Liver (tissue), 3 donors: ENCODE results near the gene ATAD3C.

Source experiments
- EGR1 ChIP-seq, 2 donors: IDR thresholded peaks; 2 replicates each; pipeline ENCODE4 v1.6.1; 2016 to 2018; ENCODE audit warnings: antibody characterized with exemption in 2 of 2, low read depth in 2 of 2
- FOXA1 ChIP-seq: IDR thresholded peaks from 2 replicates; pipeline ENCODE4 v1.6.1; 2016; ENCODE audit warnings: antibody characterized with exemption
- GABPA ChIP-seq, 2 donors: IDR thresholded peaks in 1 of 2; conservative IDR thresholded peaks in 1 of 2; 2 replicates each; pipeline ENCODE4 v1.6.1; 2016; ENCODE audit warnings: antibody characterized with exemption in 2 of 2, mild to moderate bottlenecking in 1 of 2, moderate library complexity in 1 of 2
- JUND ChIP-seq, 2 donors: IDR thresholded peaks; 2 replicates each; pipeline ENCODE4 v1.6.1; 2016; ENCODE audit warnings: antibody characterized with exemption in 2 of 2
- MAX ChIP-seq: IDR thresholded peaks from 2 replicates; pipeline ENCODE4 v1.6.1; 2016; ENCODE audit warnings: antibody characterized with exemption
- NR2F2 ChIP-seq: IDR thresholded peaks from 2 replicates; pipeline ENCODE4 v1.6.1; 2016; ENCODE audit warnings: antibody characterized with exemption
- RAD21 ChIP-seq, 2 donors: IDR thresholded peaks; 2 replicates each; pipeline ENCODE4 v1.6.1; 2016; ENCODE audit warnings: antibody characterized with exemption in 2 of 2, mild to moderate bottlenecking in 2 of 2
- SP1 ChIP-seq: IDR thresholded peaks from 2 replicates; pipeline ENCODE4 v1.6.1; 2018; ENCODE audit warnings: antibody characterized with exemption, mild to moderate bottlenecking
- TAF1 ChIP-seq: conservative IDR thresholded peaks from 2 replicates; pipeline ENCODE4 v1.6.1; 2016; ENCODE audit warnings: antibody characterized with exemption, mild to moderate bottlenecking
- ZBTB33 ChIP-seq: IDR thresholded peaks from 2 replicates; pipeline ENCODE4 v1.6.1; 2016; ENCODE audit warnings: antibody characterized with exemption
- TF ChIP-seq, protein P1 (sequence below): fragments of 150-350 bp; IDR thresholded peaks from 2 replicates; pipeline ENCODE4 v1.5.1; 2017; ENCODE audit warnings: improper control_type of control experiment, low read depth, low read length; ENCODE audit not compliant: missing input control
- TF ChIP-seq, protein P2 (sequence below): IDR thresholded peaks from 2 replicates; pipeline ENCODE4 v1.6.1; 2016; ENCODE audit warnings: antibody characterized with exemption
- donor health status: healthy.
- donor health status: healthy.

- TF ChIP-seq, protein P1, sequence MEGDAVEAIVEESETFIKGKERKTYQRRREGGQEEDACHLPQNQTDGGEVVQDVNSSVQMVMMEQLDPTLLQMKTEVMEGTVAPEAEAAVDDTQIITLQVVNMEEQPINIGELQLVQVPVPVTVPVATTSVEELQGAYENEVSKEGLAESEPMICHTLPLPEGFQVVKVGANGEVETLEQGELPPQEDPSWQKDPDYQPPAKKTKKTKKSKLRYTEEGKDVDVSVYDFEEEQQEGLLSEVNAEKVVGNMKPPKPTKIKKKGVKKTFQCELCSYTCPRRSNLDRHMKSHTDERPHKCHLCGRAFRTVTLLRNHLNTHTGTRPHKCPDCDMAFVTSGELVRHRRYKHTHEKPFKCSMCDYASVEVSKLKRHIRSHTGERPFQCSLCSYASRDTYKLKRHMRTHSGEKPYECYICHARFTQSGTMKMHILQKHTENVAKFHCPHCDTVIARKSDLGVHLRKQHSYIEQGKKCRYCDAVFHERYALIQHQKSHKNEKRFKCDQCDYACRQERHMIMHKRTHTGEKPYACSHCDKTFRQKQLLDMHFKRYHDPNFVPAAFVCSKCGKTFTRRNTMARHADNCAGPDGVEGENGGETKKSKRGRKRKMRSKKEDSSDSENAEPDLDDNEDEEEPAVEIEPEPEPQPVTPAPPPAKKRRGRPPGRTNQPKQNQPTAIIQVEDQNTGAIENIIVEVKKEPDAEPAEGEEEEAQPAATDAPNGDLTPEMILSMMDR = no peak
- TF ChIP-seq MAX (no peak), SP1 (no peak), JUND (IDR thresholded peaks at IDR 0.05) (no peak), FOXA1 (no peak), RAD21 (IDR thresholded peaks at IDR 0.05) (no peak), GABPA (IDR thresholded peaks at IDR 0.05 in 1 of 2, conservative IDR thresholded peaks at IDR 0.05 in 1 of 2) (no peak), NR2F2 (no peak), TAF1 (no peak), EGR1 (IDR thresholded peaks at IDR 0.05; ENCODE audit: low read depth in 2 of 2) (no peak), ZBTB33 (no peak)
- TF ChIP-seq, protein P2, sequence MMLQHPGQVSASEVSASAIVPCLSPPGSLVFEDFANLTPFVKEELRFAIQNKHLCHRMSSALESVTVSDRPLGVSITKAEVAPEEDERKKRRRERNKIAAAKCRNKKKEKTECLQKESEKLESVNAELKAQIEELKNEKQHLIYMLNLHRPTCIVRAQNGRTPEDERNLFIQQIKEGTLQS = no peak
These were observed 2.3 kb downstream of the ATAD3C start for GRCh38 chr1:1451696-1452364.
